GM18870 (cell line): ENCODE results near the gene PVRIG.
"Not testable (repeated sequence)": the region's sequence is repeated elsewhere in the genome, so short reads cannot be mapped to it uniquely, and the experiment has no call there.

Experiments
- ATAC-seq: cut with Tn5 transposase; IDR thresholded peaks from one replicate; pipeline ENCODE4 v1.9.1; 2021; ENCODE audit warnings: moderate library complexity; ENCODE audit not compliant: unreplicated experiment

The PVRIG gene

GRCh38 chr7:100270046-100270918 lies 50.5 kb downstream of the PVRIG start:
- ATAC-seq, result not testable (repeated sequence)
